GM21717 (cell line): Measurements from ENCODE around the gene DIAPH1.

Experiments
- ATAC-seq: cut with Tn5 transposase; IDR thresholded peaks from one replicate; pipeline ENCODE4 v1.9.1; 2021; ENCODE audit warnings: mild to moderate bottlenecking, moderate library complexity; ENCODE audit not compliant: unreplicated experiment

DIAPH1 gene

GRCh38 chr5:141508440-141508797 is 110.4 kb downstream of the DIAPH1 start:
- no peak for ATAC-seq

GRCh38 chr5:141507387-141508091 is 111.3 kb downstream of the DIAPH1 start:
- ATAC-seq, result peak; percentile 32

- ATAC-seq, result no peak
These were observed 112.2 kb downstream of the DIAPH1 start for GRCh38 chr5:141506381-141507155.

- ATAC-seq, result no peak
These were observed 114.6 kb downstream of the DIAPH1 start for GRCh38 chr5:141504216-141504615.

GRCh38 chr5:141503681-141504080 is 115.1 kb downstream of the DIAPH1 start:
- no peak for ATAC-seq

- no peak for ATAC-seq
These were observed 117.0 kb downstream of the DIAPH1 start for GRCh38 chr5:141501761-141502160.

GRCh38 chr5:141496038-141496437 is 122.8 kb downstream of the DIAPH1 start:
- ATAC-seq, result no peak

- no peak for ATAC-seq
These were observed 123.4 kb downstream of the DIAPH1 start for GRCh38 chr5:141495453-141495811.

GRCh38 chr5:141494761-141495452 is 123.9 kb downstream of the DIAPH1 start:
- no peak for ATAC-seq

- ATAC-seq, result no peak
These were observed 125.0 kb downstream of the DIAPH1 start for GRCh38 chr5:141493500-141494422.

GRCh38 chr5:141492168-141492885 is 126.5 kb downstream of the DIAPH1 start:
- peak; percentile 58 for ATAC-seq

GRCh38 chr5:141491323-141492167 is 127.3 kb downstream of the DIAPH1 start:
- peak; percentile 24 for ATAC-seq

GRCh38 chr5:141490771-141491170 is 128.0 kb downstream of the DIAPH1 start:
- ATAC-seq, result no peak

- no peak for ATAC-seq
These were observed 128.5 kb downstream of the DIAPH1 start for GRCh38 chr5:141490271-141490670.

- ATAC-seq, result no peak
These were observed 129.0 kb downstream of the DIAPH1 start for GRCh38 chr5:141489841-141490240.

GRCh38 chr5:141488591-141489561 is 129.9 kb downstream of the DIAPH1 start, which contains the start of gene PCDHGC5:
TSS of gene PCDHGC5 (plus strand) at chr5:141489081. CDS start at chr5:141489241, 160 bp downstream.
- ATAC-seq, result no peak

- no peak for ATAC-seq
These were observed 131.7 kb downstream of the DIAPH1 start for GRCh38 chr5:141487131-141487530.

GRCh38 chr5:141486091-141486490 is 132.7 kb downstream of the DIAPH1 start:
- no peak for ATAC-seq
